Lower lobe of right lung (tissue), 2 donors: ENCODE data around the gene TTC7B. TPM values are rescaled to one million over a fixed set of nuclear protein-coding genes. Genes with fewer than 3 reads are reported as not detected.

ENCODE experiments used
- ATAC-seq, 2 donors: fragments of 200-7000 bp; cut with Tn5 transposase; one replicate each; pipeline ENCODE4 v1.9.1; 2020 to 2022; ENCODE audit warnings: mild to moderate bottlenecking in 2 of 2, moderate library complexity in 2 of 2
- DNase-seq: peaks from one replicate; pipeline ENCODE4 v3.0.0-alpha.2; 2020
- H3K27ac ChIP-seq: fragments of 200-600 bp; one replicate; pipeline ENCODE4 v1.8.0; 2022
- H3K27me3 ChIP-seq: fragments of 200-600 bp; one replicate; pipeline ENCODE4 v1.8.0; 2022; ENCODE audit warnings: low read depth
- H3K36me3 ChIP-seq: fragments of 200-600 bp; one replicate; pipeline ENCODE4 v1.8.0; 2022; ENCODE audit warnings: mild to moderate bottlenecking
- H3K4me1 ChIP-seq: fragments of 200-600 bp; one replicate; pipeline ENCODE4 v1.8.0; 2022
- H3K4me3 ChIP-seq: fragments of 200-600 bp; one replicate; pipeline ENCODE4 v1.8.0; 2022; ENCODE audit warnings: mild to moderate bottlenecking
- H3K9me3 ChIP-seq: fragments of 200-600 bp; one replicate; pipeline ENCODE4 v1.8.0; 2022
- CTCF ChIP-seq: fragments of 200-600 bp; IDR thresholded peaks from one replicate; pipeline ENCODE4 v1.8.0; 2022; ENCODE audit warnings: antibody characterized with exemption, mild to moderate bottlenecking
- intact Hi-C: fragments of 100-400 bp; cut with DNase I; formaldehyde crosslinking; loops from one replicate; pipeline ENCODE4 v1.11.0; 2022
- total RNA-seq: library from RNA; stranded (reverse); fragmentation: NEBNext Ultra II Directional; extraction: Animal tissue kit (Norgen Biotek cat#: 25700); gene quantifications from one replicate; pipeline ENCODE4 v1.2.1, GENCODE V29; 2021
- donor health status: DM: no; HTN: yes; CAD: no; lungs with severe emphysema.

The TTC7B gene
- total RNA-seq, 1 donor from 2014 or later, result 54.1 TPM

- Histone ChIP-seq H3K9me3 (no peaks in the 10 kb centered on the region), H3K27me3 (no peaks in the 10 kb centered on the region), H3K4me3 (no peak overlapping the region), H3K4me1 (peaks cover 10% of the 10 kb centered on the region), H3K27ac (no peak overlapping the region), H3K36me3 (no peaks in the 10 kb centered on the region)
- TF ChIP-seq CTCF, result no peak
- ATAC-seq, result no peak
- intact Hi-C loops, result no loop called here
- no peak for DNase-seq
Observed at GRCh38 chr14:90851327-90852036, 35.3 kb upstream of the TTC7B start.

GRCh38 chr14:90850487-90850886 lies 34.3 kb upstream of the TTC7B start:
- Histone ChIP-seq H3K36me3 (no peaks in the 10 kb centered on the region), H3K4me3 (no peak overlapping the region), H3K9me3 (no peaks in the 10 kb centered on the region), H3K27me3 (no peaks in the 10 kb centered on the region), H3K27ac (peak overlapping the region; percentile 0), H3K4me1 (peaks cover 10% of the 10 kb centered on the region)
- peak; percentile 45 to 61 for ATAC-seq
- no peak for TF ChIP-seq CTCF
- intact Hi-C loops, result no loop called here
- no peak for DNase-seq

DNA sequence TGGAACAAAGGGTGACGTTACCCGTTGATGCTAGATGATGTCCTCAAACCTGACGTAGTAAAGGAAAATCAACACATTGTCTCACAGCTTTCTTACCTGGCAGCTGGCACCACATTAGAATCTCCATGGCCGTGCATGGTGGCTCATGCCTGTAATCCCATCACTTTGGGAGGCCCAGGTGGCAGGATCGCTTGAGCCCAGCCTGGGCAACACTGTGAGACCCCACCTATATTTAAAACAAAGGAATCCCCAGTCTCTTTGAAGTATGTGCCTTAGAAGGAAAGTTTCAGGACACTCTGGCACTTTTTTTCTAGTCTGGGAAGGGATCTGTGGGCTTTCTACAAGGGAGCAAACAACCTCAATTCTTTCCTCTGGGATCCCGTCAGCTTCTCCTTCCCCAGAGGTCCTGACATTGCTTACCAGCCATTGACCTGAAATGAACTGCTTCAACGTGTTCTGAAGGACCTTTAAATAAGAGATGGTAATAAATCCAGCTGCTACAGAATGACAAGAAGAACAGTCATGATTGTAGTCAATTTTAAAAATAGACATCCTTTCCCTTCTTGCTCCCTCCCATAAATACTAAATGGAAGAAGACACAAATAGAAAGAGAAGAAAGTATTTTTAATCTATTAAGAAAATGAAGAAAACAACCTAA lies 33.7 kb upstream of the TTC7B start:
- H3K36me3 ChIP-seq, result no peaks in the 10 kb centered on the region
- intact Hi-C loops, result no loop called here
- ATAC-seq, result no peak
- H3K9me3 ChIP-seq, result no peaks in the 10 kb centered on the region
- no peak for DNase-seq
- no peak for TF ChIP-seq CTCF
- H3K27ac ChIP-seq, result no peak overlapping the region
- no peaks in the 10 kb centered on the region for H3K27me3 ChIP-seq
- no peak overlapping the region for H3K4me3 ChIP-seq
- H3K4me1 ChIP-seq, result peaks cover 10% of the 10 kb centered on the region

GRCh38 chr14:90848944-90849731 lies 32.9 kb upstream of the TTC7B start:
- Histone ChIP-seq H3K9me3 (no peaks in the 10 kb centered on the region), H3K27me3 (no peaks in the 10 kb centered on the region), H3K4me3 (no peak overlapping the region), H3K27ac (no peak overlapping the region), H3K4me1 (peaks cover 10% of the 10 kb centered on the region), H3K36me3 (no peaks in the 10 kb centered on the region)
- intact Hi-C loops, result no loop called here
- TF ChIP-seq CTCF, result no peak
- DNase-seq (no peak), ATAC-seq (no peak)

GRCh38 chr14:90846511-90846910 lies 30.3 kb upstream of the TTC7B start:
- no peaks in the 10 kb centered on the region for H3K27me3 ChIP-seq
- H3K4me3 ChIP-seq, result no peak overlapping the region
- ATAC-seq (no peak), DNase-seq (no peak)
- no peak for TF ChIP-seq CTCF
- no peaks in the 10 kb centered on the region for H3K9me3 ChIP-seq
- H3K36me3 ChIP-seq, result no peaks in the 10 kb centered on the region
- intact Hi-C loops, result no loop called here
- H3K4me1 ChIP-seq, result peaks cover 10% of the 10 kb centered on the region
- H3K27ac ChIP-seq, result no peak overlapping the region
